Lower leg skin (tissue), 4 donors: ENCODE results near the gene PAH. TPM values are rescaled to one million over a fixed set of nuclear protein-coding genes. Genes with fewer than 3 reads are reported as not detected.

Experiments used
- DNase-seq, 2 donors: peaks; one replicate each; pipeline ENCODE4 v3.0.0-alpha.2; 2019; ENCODE audit warnings: low spot score in 2 of 2
- H3K4me3 ChIP-seq: fragments of 200-600 bp; sonication (generic); 2 replicates; pipeline ENCODE4 v1.5.1; 2017; ENCODE audit warnings: mild to moderate bottlenecking, low read depth; ENCODE audit not compliant: poor library complexity, severe bottlenecking
- POLR2A ChIP-seq, 2 donors: fragments of 450-650 bp; IDR thresholded peaks; one replicate each; pipeline ENCODE4 v1.6.1; 2016 to 2017; ENCODE audit warnings: antibody characterized with exemption in 2 of 2, mild to moderate bottlenecking in 1 of 2, moderate library complexity in 1 of 2
- WGBS, 2 donors: methylation state at CpG; one replicate each; pipeline ENCODE4 v1.1.5; 2018; 5-methylcytosine and 5-hydroxymethylcytosine counted together
- intact Hi-C: fragments of 100-400 bp; cut with DNase I; formaldehyde crosslinking; loops from one replicate; pipeline ENCODE4 v1.15.0; 2023; ENCODE audit warnings: low total_unique reads
- total RNA-seq, 4 donors: library from RNA; depleted of rRNA; stranded (reverse); fragments of >200 nt; gene quantifications; one replicate each; pipeline ENCODE4 v1.1.0, GENCODE V29; 2016
- TF ChIP-seq, protein P1 (sequence below), 3 donors: fragments of 450-650 bp; IDR thresholded peaks; one replicate each; pipeline ENCODE4 v1.5.1; 2016; ENCODE audit warnings: antibody characterized with exemption in 3 of 3, mild to moderate bottlenecking in 3 of 3, moderate library complexity in 2 of 3

PAH gene
- total RNA-seq, 4 donors from 2014 or later = not detected

DNA sequence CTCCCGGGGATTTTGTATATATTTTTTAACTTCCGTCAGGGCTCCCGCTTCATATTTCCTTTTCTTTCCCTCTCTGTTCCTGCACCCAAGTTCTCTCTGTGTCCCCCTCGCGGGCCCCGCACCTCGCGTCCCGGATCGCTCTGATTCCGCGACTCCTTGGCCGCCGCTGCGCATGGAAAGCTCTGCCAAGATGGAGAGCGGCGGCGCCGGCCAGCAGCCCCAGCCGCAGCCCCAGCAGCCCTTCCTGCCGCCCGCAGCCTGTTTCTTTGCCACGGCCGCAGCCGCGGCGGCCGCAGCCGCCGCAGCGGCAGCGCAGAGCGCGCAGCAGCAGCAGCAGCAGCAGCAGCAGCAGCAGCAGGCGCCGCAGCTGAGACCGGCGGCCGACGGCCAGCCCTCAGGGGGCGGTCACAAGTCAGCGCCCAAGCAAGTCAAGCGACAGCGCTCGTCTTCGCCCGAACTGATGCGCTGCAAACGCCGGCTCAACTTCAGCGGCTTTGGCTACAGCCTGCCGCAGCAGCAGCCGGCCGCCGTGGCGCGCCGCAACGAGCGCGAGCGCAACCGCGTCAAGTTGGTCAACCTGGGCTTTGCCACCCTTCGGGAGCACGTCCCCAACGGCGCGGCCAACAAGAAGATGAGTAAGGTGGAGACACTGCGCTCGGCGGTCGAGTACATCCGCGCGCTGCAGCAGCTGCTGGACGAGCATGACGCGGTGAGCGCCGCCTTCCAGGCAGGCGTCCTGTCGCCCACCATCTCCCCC, 41.2 kb upstream of the PAH start:
- no peak for DNase-seq
- no peak for TF ChIP-seq POLR2A (IDR thresholded peaks at IDR 0.05)
- TF ChIP-seq, protein P1, sequence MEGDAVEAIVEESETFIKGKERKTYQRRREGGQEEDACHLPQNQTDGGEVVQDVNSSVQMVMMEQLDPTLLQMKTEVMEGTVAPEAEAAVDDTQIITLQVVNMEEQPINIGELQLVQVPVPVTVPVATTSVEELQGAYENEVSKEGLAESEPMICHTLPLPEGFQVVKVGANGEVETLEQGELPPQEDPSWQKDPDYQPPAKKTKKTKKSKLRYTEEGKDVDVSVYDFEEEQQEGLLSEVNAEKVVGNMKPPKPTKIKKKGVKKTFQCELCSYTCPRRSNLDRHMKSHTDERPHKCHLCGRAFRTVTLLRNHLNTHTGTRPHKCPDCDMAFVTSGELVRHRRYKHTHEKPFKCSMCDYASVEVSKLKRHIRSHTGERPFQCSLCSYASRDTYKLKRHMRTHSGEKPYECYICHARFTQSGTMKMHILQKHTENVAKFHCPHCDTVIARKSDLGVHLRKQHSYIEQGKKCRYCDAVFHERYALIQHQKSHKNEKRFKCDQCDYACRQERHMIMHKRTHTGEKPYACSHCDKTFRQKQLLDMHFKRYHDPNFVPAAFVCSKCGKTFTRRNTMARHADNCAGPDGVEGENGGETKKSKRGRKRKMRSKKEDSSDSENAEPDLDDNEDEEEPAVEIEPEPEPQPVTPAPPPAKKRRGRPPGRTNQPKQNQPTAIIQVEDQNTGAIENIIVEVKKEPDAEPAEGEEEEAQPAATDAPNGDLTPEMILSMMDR (IDR thresholded peaks at IDR 0.05) = no peak
- no peak overlapping the region for H3K4me3 ChIP-seq
- intact Hi-C loops = loop anchor here (10.0 kb wide), 1 partner anchor 573 kb away; no protein-coding TSS in a partner anchor
- WGBS, 2 donors = 2% methylated on average over 27 to 59 of the region's 83 CpGs

DNA sequence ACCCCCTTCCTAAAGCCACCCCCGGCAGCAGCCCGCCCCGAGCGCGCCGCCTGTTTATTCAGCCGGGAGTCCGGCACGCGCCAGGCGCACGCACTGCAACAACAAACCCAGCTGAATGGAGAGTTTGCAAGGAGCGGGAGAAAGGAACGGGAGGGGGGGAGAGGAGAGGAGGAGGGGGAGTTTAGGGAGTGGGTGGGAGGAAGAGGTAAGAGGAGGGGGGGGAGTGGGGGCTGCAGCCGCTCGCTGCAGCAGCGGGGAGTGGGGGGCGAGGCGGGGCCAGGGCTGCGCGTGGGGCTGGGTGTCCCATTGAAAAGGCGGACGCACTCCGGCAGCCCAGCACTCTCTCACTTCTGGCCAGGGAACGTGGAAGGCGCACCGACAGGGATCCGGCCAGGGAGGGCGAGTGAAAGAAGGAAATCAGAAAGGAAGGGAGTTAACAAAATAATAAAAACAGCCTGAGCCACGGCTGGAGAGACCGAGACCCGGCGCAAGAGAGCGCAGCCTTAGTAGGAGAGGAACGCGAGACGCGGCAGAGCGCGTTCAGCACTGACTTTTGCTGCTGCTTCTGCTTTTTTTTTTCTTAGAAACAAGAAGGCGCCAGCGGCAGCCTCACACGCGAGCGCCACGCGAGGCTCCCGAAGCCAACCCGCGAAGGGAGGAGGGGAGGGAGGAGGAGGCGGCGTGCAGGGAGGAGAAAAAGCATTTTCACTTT, 40.5 kb upstream of the PAH start, which contains the start of gene ASCL1:
Gene ASCL1 (plus strand): TSS at position 336 of the 712 bp plus-strand sequence. CDS start 571 bp downstream, outside the sequence.
- no peak for DNase-seq
- no peak within 1 kb of the TSS for H3K4me3 ChIP-seq
- 0 to 1% methylated on average over 51 to 52 of the region's 52 CpGs for WGBS, 2 donors
- TF ChIP-seq POLR2A (IDR thresholded peaks at IDR 0.05) = no peak
- TF ChIP-seq, protein P1 (IDR thresholded peaks at IDR 0.05) = no peak
- intact Hi-C loops = loop anchor here (10.0 kb wide), 1 partner anchor 573 kb away; no protein-coding TSS in a partner anchor

DNA sequence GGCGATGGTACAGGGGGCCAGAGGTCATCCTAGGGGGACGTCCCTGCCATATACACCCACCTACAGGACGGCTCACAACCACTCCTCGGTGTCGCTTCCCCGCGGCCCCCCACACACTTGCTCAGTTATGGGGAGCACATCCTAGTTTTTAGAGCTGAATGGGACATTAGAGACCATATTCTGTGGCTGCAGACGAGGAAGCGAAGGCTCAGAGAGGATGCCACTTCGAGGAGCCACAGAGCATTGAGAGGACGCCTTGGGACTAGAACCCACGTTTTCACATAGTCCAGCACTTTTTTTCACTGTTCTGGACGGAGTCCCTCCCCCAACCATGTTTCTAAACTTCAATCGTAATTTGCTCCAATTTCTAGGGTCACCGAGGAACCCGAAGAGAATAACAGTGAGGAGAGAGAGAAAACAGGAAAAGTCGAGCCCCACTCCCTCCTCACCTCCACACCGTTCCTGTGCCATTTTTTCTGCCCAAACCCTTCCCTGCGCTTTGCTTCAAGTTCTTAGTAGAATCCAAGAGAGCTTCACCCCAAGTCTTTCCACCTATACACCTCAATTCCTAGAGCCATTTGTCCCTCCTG, 39.8 kb upstream of the PAH start:
- TF ChIP-seq POLR2A (IDR thresholded peaks at IDR 0.05) = no peak
- TF ChIP-seq, protein P1 (IDR thresholded peaks at IDR 0.05) = no peak
- H3K4me3 ChIP-seq = no peak overlapping the region
- 1 to 5% methylated on average over 18 to 19 of the region's 19 CpGs for WGBS, 2 donors
- DNase-seq = no peak
- intact Hi-C loops = loop anchor here (10.0 kb wide), 1 partner anchor 572 kb away; no protein-coding TSS in a partner anchor

DNA sequence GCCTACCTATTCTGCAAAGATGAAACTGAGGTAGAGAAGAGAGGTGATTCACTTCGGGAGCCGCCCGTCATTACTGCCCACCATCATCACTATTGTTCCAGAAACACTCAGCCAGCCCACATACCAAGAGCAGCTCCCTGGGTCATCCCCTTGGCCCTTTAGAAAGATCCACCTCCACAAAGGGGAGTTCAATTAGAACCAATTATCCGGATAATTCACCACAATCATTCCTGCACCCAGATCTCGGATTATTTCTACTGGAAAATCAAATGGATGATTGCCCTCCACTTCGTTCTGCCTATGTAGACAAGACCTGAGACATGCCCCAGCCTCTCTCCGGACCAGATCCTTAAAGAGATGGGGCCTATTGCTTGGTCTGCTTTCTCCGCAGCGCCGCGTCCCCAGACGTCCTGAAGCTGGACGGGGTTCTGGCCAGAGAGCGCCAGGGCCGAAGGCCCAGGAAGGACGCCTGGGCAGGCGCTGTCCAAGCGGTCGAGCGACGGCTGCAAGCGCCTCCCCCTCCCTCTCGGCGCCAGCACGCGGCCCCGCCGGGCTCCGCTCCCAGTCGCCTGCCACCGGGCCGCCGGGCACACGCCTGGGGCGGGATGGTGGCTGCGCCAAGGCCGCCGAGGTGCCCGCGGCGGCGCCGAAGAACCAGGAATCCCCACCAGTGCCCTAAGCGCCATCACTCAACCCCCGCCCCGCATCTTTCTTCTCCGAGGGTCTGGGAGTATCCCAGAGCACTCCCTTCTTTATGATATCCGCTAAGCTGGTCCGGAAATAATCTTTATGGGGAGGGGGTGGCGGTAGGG, 39.1 kb upstream of the PAH start:
- H3K4me3 ChIP-seq = no peak overlapping the region
- no peak for DNase-seq
- intact Hi-C loops = loop anchor here (10.0 kb wide), 1 partner anchor 571 kb away; no protein-coding TSS in a partner anchor
- TF ChIP-seq, protein P1 (IDR thresholded peaks at IDR 0.05) = no peak
- TF ChIP-seq POLR2A (IDR thresholded peaks at IDR 0.05) = no peak
- 3 to 6% methylated on average over 35 to 36 of the region's 50 CpGs for WGBS, 2 donors

DNA sequence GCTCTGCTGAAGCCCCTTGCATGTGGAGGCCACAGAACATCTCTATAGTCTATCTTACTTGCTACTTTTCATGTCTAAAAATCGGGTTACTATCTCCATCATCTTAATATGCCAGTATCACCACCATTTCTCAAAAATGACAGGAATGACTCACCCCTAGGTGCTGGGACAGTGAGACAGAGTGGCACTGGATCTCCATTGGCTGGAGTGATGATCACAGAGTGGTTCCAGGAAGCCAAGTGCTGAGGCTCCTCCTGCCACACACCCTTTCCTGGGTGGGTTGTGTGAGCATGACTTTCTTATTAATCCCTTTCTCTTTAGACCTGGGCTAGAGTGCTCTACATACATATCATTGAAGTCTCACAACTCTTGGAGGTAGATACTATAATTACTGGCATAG, 37.1 kb upstream of the PAH start:
- DNase-seq = no peak
- 34 to 50% methylated on average over 1 of the region's 1 CpG for WGBS, 2 donors
- H3K4me3 ChIP-seq = no peak overlapping the region
- intact Hi-C loops = loop anchor here (10.0 kb wide), 1 partner anchor 569 kb away; no protein-coding TSS in a partner anchor
- TF ChIP-seq, protein P1 (IDR thresholded peaks at IDR 0.05) = no peak
- TF ChIP-seq POLR2A (IDR thresholded peaks at IDR 0.05) = no peak
